K562 (cell line): ENCODE data around the gene DHRS13. TPM values are rescaled to one million over a fixed set of nuclear protein-coding genes. Genes with fewer than 3 reads are reported as not detected.

Experiments used
- ARID1B ChIP-seq: fragments of 450-650 bp; IDR thresholded peaks from 2 replicates; pipeline ENCODE4 v1.6.1; 2016; ENCODE audit warnings: antibody characterized with exemption, mild to moderate bottlenecking, inconsistent platforms
- ARNT ChIP-seq, 2 experiments: fragments of 450-650 bp; IDR thresholded peaks; 2 replicates each; pipeline ENCODE4 v1.6.1; 2016; ENCODE audit warnings: mild to moderate bottlenecking in 1 of 2
- CBFA2T3 ChIP-seq: fragments of 450-650 bp; IDR thresholded peaks from 2 replicates; pipeline ENCODE4 v1.6.1; 2017
- HDGF ChIP-seq: fragments of 450-650 bp; IDR thresholded peaks from 2 replicates; pipeline ENCODE4 v1.6.1; 2016
- KDM1A ChIP-seq, 2 experiments: fragments of 450-650 bp; IDR thresholded peaks; 2 replicates each; pipeline ENCODE4 v1.6.1; 2016; ENCODE audit warnings: mild to moderate bottlenecking in 2 of 2
- MEF2A ChIP-seq: IDR thresholded peaks from 2 replicates; pipeline ENCODE4 v1.6.1; 2011; ENCODE audit warnings: low read depth, mild to moderate bottlenecking, low read length, moderate library complexity; ENCODE audit not compliant: control insufficient read depth
- MTA1 ChIP-seq: fragments of 450-650 bp; IDR thresholded peaks from 2 replicates; pipeline ENCODE4 v1.6.1; 2017; ENCODE audit warnings: borderline replicate concordance
- OTX1 ChIP-seq: fragments of 450-650 bp; formaldehyde crosslinking; IDR thresholded peaks from 2 replicates; pipeline ENCODE4 v1.4.0; 2022; ENCODE audit warnings: mild to moderate bottlenecking
- PHB2 ChIP-seq: fragments of 450-650 bp; IDR thresholded peaks from 2 replicates; pipeline ENCODE4 v1.6.1; 2017; ENCODE audit warnings: low read depth
- RAD51 ChIP-seq: fragments of 450-650 bp; IDR thresholded peaks from 2 replicates; pipeline ENCODE4 v1.7.1; 2016; ENCODE audit warnings: low read depth, mild to moderate bottlenecking, borderline replicate concordance
- RBM25 ChIP-seq: fragments of 200-400 bp; formaldehyde crosslinking; IDR thresholded peaks from 2 replicates; pipeline ENCODE4 v1.6.1; 2018; ENCODE audit warnings: low read length, low read depth, moderate library complexity; ENCODE audit not compliant: severe bottlenecking
- RBM34 ChIP-seq: fragments of 200-400 bp; formaldehyde crosslinking; IDR thresholded peaks from 2 replicates; pipeline ENCODE4 v1.6.1; 2018; ENCODE audit warnings: low read length, borderline replicate concordance; ENCODE audit not compliant: insufficient read depth
- RCOR1 ChIP-seq, 2 experiments: IDR thresholded peaks; 2 replicates each; pipeline ENCODE4 v1.6.1; 2012; ENCODE audit warnings: low read depth in 2 of 2, low read length in 2 of 2, borderline replicate concordance in 1 of 2, improper control_type of control experiment in 1 of 2
- RUNX1 ChIP-seq: sonication (generic); IDR thresholded peaks from 2 replicates; pipeline ENCODE4 v1.6.1; 2016; ENCODE audit warnings: antibody characterized with exemption, low read depth
- SMAD1 ChIP-seq: fragments of 150-350 bp; IDR thresholded peaks from 2 replicates; pipeline ENCODE4 v1.6.1; 2014; ENCODE audit warnings: low read length, low read depth; ENCODE audit not compliant: partially characterized antibody
- YY1 ChIP-seq, 3 experiments: IDR thresholded peaks; 2 replicates each; pipeline ENCODE4 v1.6.1; 2011; ENCODE audit warnings: low read length in 2 of 3, mild to moderate bottlenecking in 2 of 3, moderate library complexity in 2 of 3, borderline replicate concordance in 1 of 3, control low read depth in 1 of 3, low read depth in 1 of 3; ENCODE audit not compliant: insufficient read depth in 3 of 3, insufficient replicate concordance in 2 of 3, control insufficient read depth in 1 of 3, insufficient read length in 1 of 3; ENCODE audit errors: extremely low read depth in 1 of 3
- ZNF644 ChIP-seq: fragments of 200-800 bp; sonication (Bioruptor generic); IDR thresholded peaks from 2 replicates; pipeline ENCODE4 v1.6.1; 2016; ENCODE audit warnings: low read depth, missing genetic modification characterization, missing compliant biosample characterization
- polyA plus RNA-seq, 8 experiments: library from polyadenylated mRNA; depleted of rRNA in 4 of 8; stranded (reverse) in 5 of 8; unstranded in 3 of 8; fragments of >200 nt; fragmentation: Nextera tagmentation in 2 of 8; fragmentation: Illumina TruSeq in 1 of 8; extraction: Ambion mirVana in 2 of 8; extraction: Trizol in 1 of 8; gene quantifications; 2 replicates each; pipeline versions ENCODE4 v1.2.1 to v1.2.3, GENCODE V29; 2011 to 2014; ENCODE audit warnings: inconsistent platforms in 1 of 8, missing spikeins in 1 of 8
- total RNA-seq, 7 experiments: library from RNA; depleted of rRNA in 6 of 7; stranded (reverse); fragments of >200 nt in 6 of 7; fragmentation: Illumina TruSeq in 2 of 7; extraction: Trizol in 2 of 7; gene quantifications; 2 replicates each; pipeline versions ENCODE4 v1.2.1 to v1.2.3, GENCODE V29; 2011 to 2021; ENCODE audit warnings: low replicate concordance in 1 of 7
- TF ChIP-seq, protein P1 (sequence below), 2 experiments: fragments of 450-650 bp; conservative IDR thresholded peaks; 2 replicates each; pipeline ENCODE4 v1.6.1; 2017; ENCODE audit warnings: mild to moderate bottlenecking in 2 of 2, moderate library complexity in 2 of 2
- TF ChIP-seq, protein P2 (sequence below): fragments of 450-650 bp; IDR thresholded peaks from 2 replicates; pipeline ENCODE4 v1.6.1; 2016; ENCODE audit warnings: borderline replicate concordance
- TF ChIP-seq, protein P3 (sequence below): fragments of 450-650 bp; IDR thresholded peaks from 2 replicates; pipeline ENCODE4 v1.6.1; 2016; ENCODE audit warnings: antibody characterized with exemption

DHRS13 gene
- total and polyA plus RNA-seq, 9 of the 15 experiments (the other 6 are each of a cell fraction or from before 2014, with no cell fraction given) = 0.32 to 52.3 (median 34.3) TPM; not detected in 1

DNA sequence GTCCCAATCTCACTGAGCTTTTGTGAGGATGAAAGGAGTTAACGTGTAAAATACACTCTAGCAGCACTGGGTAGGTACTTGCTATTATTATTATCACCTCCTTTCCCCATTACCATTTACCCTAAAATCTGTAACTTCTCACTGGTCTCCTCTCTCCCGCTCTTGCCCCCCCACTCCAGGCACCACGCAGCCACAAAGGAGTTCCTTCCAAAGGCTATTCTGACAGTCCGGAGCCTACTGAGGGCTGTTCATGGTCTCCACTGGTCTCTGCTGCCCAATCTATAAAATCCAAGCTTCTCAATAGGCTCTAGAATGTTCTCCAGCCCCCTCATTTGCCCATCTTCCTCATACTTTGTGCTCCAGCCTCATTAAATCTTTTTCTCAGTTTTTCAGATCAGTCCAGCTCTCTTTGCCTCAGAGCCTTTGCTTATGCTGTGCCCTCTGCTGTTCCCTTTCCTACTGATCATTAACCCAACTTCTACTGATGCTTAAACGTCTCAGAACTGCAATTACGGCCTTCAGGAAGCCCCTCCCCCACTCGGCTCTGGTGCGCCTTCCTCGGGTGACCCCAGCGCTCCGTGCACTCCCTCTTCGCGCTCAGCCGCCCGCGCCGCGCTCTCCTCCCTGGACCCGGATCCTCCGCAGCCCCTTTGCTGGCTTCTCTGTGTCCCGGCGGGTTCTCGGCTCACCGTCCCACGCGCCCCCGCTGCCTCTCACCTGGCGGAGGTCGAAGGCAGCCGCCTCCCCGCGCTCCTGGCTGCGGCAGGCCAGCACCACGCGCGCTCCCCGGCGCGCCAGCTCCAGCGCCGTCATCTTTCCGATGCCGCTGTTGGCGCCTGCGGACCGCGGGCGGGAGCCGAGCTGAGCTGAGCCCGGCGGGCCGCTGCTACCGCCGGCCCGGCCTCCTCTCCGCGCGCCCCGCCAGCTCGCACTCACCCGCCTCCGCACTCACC lies 737 bp downstream of the DHRS13 start (continued):
- TF ChIP-seq RBM34 = 0 out of 2 replicates have a peak, but pooled peaks have one; percentile 47
- no peak for TF ChIP-seq ZNF644
- no peak for TF ChIP-seq RAD51
- TF ChIP-seq OTX1 (CRISPR knock-in tag) = 0 out of 2 replicates have a peak, but pooled peaks have one; percentile 48
- TF ChIP-seq MEF2A = no peak
- TF ChIP-seq, protein P1, sequence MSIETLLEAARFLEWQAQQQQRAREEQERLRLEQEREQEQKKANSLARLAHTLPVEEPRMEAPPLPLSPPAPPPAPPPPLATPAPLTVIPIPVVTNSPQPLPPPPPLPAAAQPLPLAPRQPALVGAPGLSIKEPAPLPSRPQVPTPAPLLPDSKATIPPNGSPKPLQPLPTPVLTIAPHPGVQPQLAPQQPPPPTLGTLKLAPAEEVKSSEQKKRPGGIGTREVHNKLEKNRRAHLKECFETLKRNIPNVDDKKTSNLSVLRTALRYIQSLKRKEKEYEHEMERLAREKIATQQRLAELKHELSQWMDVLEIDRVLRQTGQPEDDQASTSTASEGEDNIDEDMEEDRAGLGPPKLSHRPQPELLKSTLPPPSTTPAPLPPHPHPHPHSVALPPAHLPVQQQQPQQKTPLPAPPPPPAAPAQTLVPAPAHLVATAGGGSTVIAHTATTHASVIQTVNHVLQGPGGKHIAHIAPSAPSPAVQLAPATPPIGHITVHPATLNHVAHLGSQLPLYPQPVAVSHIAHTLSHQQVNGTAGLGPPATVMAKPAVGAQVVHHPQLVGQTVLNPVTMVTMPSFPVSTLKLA (conservative IDR thresholded peaks at IDR 0.05) = 0 out of 4 replicates have a peak, but pooled peaks of 1 of the 2 experiments have one; percentile 22
- peak; percentile 4 for TF ChIP-seq RBM25
- 0 out of 2 replicates have a peak, but pooled peaks have one; percentile 14 for TF ChIP-seq RUNX1
- TF ChIP-seq, protein P2, sequence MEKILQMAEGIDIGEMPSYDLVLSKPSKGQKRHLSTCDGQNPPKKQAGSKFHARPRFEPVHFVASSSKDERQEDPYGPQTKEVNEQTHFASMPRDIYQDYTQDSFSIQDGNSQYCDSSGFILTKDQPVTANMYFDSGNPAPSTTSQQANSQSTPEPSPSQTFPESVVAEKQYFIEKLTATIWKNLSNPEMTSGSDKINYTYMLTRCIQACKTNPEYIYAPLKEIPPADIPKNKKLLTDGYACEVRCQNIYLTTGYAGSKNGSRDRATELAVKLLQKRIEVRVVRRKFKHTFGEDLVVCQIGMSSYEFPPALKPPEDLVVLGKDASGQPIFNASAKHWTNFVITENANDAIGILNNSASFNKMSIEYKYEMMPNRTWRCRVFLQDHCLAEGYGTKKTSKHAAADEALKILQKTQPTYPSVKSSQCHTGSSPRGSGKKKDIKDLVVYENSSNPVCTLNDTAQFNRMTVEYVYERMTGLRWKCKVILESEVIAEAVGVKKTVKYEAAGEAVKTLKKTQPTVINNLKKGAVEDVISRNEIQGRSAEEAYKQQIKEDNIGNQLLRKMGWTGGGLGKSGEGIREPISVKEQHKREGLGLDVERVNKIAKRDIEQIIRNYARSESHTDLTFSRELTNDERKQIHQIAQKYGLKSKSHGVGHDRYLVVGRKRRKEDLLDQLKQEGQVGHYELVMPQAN = peak; percentile 55; the same call in 1 of the 2 replicates
- peak in 1 of 2 experiments; percentile 43; a peak in 1 of 4 replicates for TF ChIP-seq ARNT (IDR thresholded peaks at IDR 0.05)
- peak; percentile 74; the same call in 1 of the 2 replicates for TF ChIP-seq HDGF
- peak in 1 of 2 experiments; percentile 57; a peak in 1 of 4 replicates for TF ChIP-seq RCOR1 (IDR thresholded peaks at IDR 0.05; ENCODE audit: borderline replicate concordance in 1 of 2, low read depth in 2 of 2, low read length in 2 of 2)
- TF ChIP-seq, protein P3, sequence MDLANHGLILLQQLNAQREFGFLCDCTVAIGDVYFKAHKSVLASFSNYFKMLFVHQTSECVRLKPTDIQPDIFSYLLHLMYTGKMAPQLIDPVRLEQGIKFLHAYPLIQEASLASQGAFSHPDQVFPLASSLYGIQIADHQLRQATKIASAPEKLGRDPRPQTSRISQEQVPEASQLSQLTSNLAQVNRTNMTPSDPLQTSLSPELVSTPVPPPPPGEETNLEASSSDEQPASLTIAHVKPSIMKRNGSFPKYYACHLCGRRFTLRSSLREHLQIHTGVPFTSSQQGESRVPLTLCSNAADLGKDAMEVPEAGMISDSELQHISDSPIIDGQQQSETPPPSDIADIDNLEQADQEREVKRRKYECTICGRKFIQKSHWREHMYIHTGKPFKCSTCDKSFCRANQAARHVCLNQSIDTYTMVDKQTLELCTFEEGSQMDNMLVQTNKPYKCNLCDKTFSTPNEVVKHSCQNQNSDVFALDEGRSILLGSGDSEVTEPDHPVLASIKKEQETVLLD = peak; percentile 51; the same call in 1 of the 2 replicates
- TF ChIP-seq MTA1 = peak; percentile 25; the same call in 1 of the 2 replicates
- no peak for TF ChIP-seq PHB2
- TF ChIP-seq SMAD1 = no peak
- TF ChIP-seq ARID1B = peak; percentile 32; the same call in 1 of the 2 replicates
- peak in 1 of 3 experiments; percentile 18 for TF ChIP-seq YY1 (IDR thresholded peaks at IDR 0.05; ENCODE audit: borderline replicate concordance in 1 of 3, control insufficient read depth in 1 of 3, extremely low read depth in 1 of 3, insufficient read depth in 3 of 3, insufficient read length in 1 of 3, insufficient replicate concordance in 2 of 3, low read depth in 1 of 3, low read length in 2 of 3)
- peak; percentile 25 to 77; a peak in 2 of 4 replicates for TF ChIP-seq KDM1A (IDR thresholded peaks at IDR 0.05)
- TF ChIP-seq CBFA2T3 = no peak
